Activated CD8-positive, alpha-beta memory T cell treated with anti-CD3 and anti-CD28 coated beads for 48 hours (primary cell): ENCODE measurements around the gene NUP42.
"Not testable (repeated sequence)": the region's sequence is repeated elsewhere in the genome, so short reads cannot be mapped to it uniquely, and the experiment has no call there.

Experiments
- DNase-seq, 3 experiments: peaks; one replicate each; pipeline ENCODE4 v3.0.0-alpha.2; 2020; ENCODE audit warnings: low read depth in 2 of 3, low spot score in 2 of 3

The NUP42 gene

GRCh38 chr7:23200331-23200730 is 18.5 kb downstream of the NUP42 start:
- DNase-seq, result no peak

- no peak for DNase-seq
Measured at GRCh38 chr7:23204241-23204640, 22.4 kb downstream of the NUP42 start.

GRCh38 chr7:23205577-23205908 is 23.7 kb downstream of the NUP42 start:
- no peak for DNase-seq

GRCh38 chr7:23205909-23206767 is 24.3 kb downstream of the NUP42 start:
- DNase-seq, result no peak

GRCh38 chr7:23207021-23207420 is 25.2 kb downstream of the NUP42 start:
- no peak for DNase-seq

- DNase-seq, result no peak
Measured at GRCh38 chr7:23207884-23208283, 26.0 kb downstream of the NUP42 start.

GRCh38 chr7:23208316-23208715 is 26.5 kb downstream of the NUP42 start:
- DNase-seq, result no peak

GRCh38 chr7:23210506-23210905 is 28.7 kb downstream of the NUP42 start:
- no peak for DNase-seq

- no peak for DNase-seq
Measured at GRCh38 chr7:23211589-23211988, 29.7 kb downstream of the NUP42 start.

GRCh38 chr7:23212395-23212794 is 30.5 kb downstream of the NUP42 start:
- DNase-seq, result no peak

- DNase-seq, result no peak
Measured at GRCh38 chr7:23212841-23213240, 31.0 kb downstream of the NUP42 start.

- DNase-seq, result no peak
Measured at GRCh38 chr7:23213755-23214154, 31.9 kb downstream of the NUP42 start.

GRCh38 chr7:23214423-23214822 is 32.6 kb downstream of the NUP42 start:
- no peak for DNase-seq

GRCh38 chr7:23214938-23215337 is 33.1 kb downstream of the NUP42 start:
- no peak for DNase-seq

- DNase-seq, result no peak
Measured at GRCh38 chr7:23216021-23216420, 34.2 kb downstream of the NUP42 start.

- DNase-seq, result no peak
Measured at GRCh38 chr7:23218196-23218595, 36.3 kb downstream of the NUP42 start.

- DNase-seq, result no peak
Measured at GRCh38 chr7:23220690-23221305, 39.0 kb downstream of the NUP42 start.

GRCh38 chr7:23222439-23223030 is 40.7 kb downstream of the NUP42 start:
- DNase-seq, result no peak

GRCh38 chr7:23224364-23224763 is 42.5 kb downstream of the NUP42 start:
- not testable (repeated sequence) for DNase-seq

- DNase-seq, result no peak
Measured at GRCh38 chr7:23226844-23227450, 45.1 kb downstream of the NUP42 start.

- DNase-seq, result no peak
Measured at GRCh38 chr7:23228412-23228811, 46.6 kb downstream of the NUP42 start.

- no peak for DNase-seq
Measured at GRCh38 chr7:23230641-23231101, 48.8 kb downstream of the NUP42 start.
